Activated CD4-positive, alpha-beta T cell treated with anti-CD3 and anti-CD28 coated beads, Interleukin-10, Interleukin-2, amounts not matched to agents 100 ng/mL and 50 ng/mL, durations not matched to agents 16 hours and 8 hours (primary cell): ENCODE results near the gene WIZ.
A peak's percentile ranks its signal among the peaks of the same experiment; 100 is the strongest.
"Not testable (repeated sequence)": the region's sequence is repeated elsewhere in the genome, so short reads cannot be mapped to it uniquely, and the experiment has no call there.

Experiments used
- DNase-seq: peaks from one replicate; pipeline ENCODE4 v3.0.0-alpha.2; 2020

Gene WIZ, protein sequence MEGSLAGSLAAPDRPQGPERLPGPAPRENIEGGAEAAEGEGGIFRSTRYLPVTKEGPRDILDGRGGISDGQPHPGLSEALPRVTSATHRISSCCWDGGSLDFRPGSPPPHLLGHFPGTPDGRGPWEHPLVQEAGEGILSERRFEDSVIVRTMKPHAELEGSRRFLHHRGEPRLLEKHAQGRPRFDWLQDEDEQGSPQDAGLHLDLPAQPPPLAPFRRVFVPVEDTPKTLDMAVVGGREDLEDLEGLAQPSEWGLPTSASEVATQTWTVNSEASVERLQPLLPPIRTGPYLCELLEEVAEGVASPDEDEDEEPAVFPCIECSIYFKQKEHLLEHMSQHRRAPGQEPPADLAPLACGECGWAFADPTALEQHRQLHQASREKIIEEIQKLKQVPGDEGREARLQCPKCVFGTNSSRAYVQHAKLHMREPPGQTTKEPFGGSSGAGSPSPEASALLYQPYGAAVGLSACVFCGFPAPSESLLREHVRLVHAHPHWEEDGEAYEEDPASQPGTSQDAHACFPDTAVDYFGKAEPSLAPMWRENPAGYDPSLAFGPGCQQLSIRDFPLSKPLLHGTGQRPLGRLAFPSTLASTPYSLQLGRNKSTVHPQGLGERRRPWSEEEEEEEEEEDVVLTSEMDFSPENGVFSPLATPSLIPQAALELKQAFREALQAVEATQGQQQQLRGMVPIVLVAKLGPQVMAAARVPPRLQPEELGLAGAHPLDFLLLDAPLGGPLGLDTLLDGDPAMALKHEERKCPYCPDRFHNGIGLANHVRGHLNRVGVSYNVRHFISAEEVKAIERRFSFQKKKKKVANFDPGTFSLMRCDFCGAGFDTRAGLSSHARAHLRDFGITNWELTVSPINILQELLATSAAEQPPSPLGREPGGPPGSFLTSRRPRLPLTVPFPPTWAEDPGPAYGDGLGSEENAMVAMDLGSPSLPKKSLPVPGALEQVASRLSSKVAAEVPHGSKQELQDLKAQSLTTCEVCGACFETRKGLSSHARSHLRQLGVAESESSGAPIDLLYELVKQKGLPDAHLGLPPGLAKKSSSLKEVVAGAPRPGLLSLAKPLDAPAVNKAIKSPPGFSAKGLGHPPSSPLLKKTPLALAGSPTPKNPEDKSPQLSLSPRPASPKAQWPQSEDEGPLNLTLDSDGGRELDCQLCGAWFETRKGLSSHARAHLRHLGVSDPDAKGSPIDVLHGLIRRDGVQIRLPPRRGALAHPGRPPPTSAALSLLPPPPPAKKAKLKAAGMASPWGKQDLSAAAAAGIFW (N-terminal part only)

GRCh38 chr19:15449620-15450527 lies at the start of gene WIZ:
WIZ (minus strand) TSS chr19:15449956; CDS start chr19:15448307, 1,649 bp downstream.
- DNase-seq, result peak; percentile 84

- DNase-seq, result no peak
Observed at GRCh38 chr19:15498910-15499309, 49.2 kb upstream of the WIZ start.

- DNase-seq, result no peak
Observed at GRCh38 chr19:15498156-15498858, 48.6 kb upstream of the WIZ start.

DNA sequence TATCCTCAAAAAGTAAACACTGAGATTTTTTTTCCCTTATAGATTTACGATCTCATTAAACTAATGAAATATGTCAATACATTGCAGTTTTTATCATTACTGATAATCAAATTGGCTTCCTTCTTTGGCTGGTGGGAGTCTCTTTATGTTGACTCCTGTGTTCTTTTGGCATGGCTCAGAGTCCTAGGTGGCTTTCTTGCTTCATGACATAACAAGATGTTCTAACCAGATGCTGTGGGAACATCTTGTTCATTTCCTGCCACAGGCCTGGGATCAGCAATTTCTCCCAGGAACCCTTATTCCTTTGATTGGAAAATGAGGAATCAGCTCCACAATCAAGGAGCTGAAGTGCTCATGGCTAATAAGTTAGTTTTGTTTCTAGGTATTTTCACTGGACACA lies 45.4 kb upstream of the WIZ start:
- DNase-seq, result no peak

GRCh38 chr19:15488489-15489226 lies 38.9 kb upstream of the WIZ start:
- DNase-seq, result no peak

- no peak for DNase-seq
Observed at GRCh38 chr19:15487038-15487437, 37.3 kb upstream of the WIZ start.

DNA sequence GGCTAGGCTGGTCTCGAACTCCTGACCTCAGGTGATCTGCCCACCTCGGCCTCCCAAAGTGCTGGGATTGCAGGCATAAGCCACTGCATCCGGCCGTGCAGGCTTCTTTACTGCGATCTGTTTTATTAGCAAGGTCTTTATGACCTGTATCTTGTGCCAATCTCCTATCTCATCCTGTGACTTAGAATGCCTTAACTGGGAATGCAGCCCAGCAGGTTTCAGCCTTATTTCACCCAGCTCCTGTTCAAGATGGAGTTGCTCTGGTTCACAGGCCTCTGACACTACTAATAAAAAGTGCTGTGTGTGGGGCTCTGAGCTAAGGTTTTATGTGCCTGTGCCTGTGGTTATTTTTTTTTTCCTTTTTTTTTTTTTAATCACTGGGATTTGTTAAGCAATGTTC lies 36.0 kb upstream of the WIZ start:
- DNase-seq, result not testable (repeated sequence)

DNA sequence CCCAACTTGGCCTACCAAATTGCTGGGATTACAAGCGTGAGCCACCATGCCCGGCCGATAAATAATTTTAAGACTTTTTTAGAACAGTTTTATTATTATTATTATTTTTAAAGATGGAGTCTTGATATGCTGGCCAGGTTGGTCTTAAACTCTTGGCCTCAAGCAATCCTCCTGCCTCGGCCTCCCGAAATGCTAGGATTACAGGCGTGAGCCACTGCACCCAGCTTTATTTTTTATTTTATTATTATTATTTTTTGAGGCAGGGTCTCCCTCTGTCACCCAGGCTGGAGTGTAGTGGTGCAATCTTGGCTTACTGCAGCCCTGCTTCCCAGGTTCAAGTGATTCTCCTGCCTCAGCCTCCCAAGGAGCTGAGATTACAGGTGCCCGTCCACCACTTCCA lies 31.2 kb upstream of the WIZ start:
- not testable (repeated sequence) for DNase-seq

- DNase-seq, result no peak
Observed at GRCh38 chr19:15479391-15480345, 29.9 kb upstream of the WIZ start, which contains the start of gene PGLYRP2. PGLYRP2 (minus strand) TSS chr19:15479501; CDS start chr19:15479371, 130 bp downstream.

DNA sequence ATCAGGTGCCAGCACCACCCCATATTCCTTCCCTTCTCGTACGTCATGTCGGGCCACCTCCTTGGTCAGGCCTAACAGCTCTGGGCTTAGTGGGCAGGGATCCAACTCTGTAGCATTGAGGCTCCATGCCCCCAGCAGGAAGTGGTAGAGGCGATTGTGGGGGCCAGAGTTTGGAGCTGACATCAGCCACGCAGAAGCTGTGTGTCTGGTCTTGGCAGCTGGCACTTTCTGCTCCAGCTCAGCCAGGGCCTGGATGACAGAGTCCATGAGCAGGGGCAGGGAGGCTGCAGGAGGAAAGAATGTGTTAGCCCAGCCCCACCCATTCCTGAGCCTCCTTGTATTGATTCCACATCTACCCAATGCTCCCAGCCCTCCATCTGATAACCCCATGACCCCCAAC lies 26.6 kb upstream of the WIZ start:
- DNase-seq, result no peak

DNA sequence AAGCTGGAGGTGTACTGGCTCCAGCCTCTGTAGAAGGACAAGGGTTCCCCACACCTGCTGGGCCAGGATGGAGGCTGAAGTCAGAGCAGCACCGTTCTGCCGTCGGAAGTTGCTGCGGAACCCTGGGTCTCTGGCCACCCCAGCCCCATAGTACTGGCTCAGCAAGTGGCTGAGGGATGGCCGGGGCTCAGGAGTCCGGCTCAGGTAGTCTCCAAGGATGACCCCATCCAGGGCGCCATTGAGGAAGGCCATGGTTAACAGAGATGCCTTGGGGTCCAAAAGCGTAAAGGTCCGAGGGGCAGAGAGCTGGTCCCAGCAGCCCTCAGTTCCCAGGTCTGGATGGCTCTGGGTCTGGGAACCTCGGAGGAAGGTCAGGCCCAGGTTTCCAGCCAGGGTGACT lies 25.9 kb upstream of the WIZ start:
- DNase-seq, result no peak

- DNase-seq, result no peak
Observed at GRCh38 chr19:15475169-15475568, 25.4 kb upstream of the WIZ start.

GRCh38 chr19:15473821-15474220 lies 24.1 kb upstream of the WIZ start:
- not testable (repeated sequence) for DNase-seq

DNA sequence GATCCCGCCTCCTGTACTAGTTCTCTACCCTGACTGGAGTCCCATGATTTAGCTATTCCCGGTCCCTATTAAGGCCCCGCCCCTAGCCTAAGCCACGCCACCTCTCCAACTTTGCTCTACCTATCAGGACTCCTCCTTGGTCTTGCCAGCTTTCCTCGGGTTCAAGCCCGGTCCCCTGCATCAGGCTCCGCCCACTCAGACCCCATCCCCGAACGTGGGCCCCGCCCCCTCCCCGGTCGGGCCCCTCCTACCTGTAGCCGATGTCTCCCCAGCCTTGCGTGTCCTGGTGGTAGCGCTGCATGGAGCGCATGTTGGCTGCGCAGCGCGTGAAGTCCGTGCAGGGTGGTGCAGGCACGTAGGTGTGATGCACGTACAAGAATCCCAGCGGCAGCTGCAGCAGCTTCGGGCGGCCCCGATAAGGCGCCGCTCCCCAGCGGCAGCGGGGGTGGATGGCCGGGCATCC lies 21.9 kb upstream of the WIZ start:
- no peak for DNase-seq

DNA sequence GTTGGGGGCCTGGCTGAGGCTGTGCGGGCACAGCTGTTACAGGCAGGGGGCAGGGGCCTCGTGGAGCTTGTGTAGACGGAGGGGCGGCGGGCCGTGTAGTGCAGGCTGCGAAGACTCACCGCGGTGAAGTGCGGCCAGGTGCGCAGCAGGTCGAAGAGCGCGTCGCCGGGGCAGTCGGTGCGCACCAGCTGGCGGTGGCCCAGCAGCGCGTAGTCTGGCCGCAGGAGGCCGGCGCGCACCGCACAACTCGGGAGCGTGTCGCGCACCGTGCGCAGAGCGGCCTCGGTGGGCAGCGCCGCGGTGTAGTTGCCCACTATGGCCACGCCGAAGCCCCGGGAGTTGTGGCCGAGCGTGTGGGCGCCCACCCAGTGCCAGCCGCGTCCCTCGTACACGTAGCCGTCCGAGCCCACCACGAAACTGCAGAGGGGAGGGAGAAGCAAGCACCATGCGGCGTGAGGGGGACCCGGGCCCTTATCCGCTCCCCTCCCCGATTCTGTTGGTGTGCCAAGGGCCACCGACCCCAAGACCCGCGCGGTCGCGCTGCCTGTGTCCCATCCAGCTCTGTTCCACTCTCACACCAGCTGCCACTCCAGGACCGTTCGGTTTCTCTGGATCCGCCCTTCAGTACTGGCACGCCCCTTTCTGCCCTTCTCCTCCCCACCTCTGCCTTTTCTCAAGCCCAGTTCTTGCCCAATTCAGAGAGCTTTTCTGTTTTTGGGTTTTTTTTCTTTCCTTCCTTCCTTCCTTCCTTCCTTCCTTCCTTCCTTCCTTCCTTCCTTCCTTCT lies 19.9 kb upstream of the WIZ start:
- peak; percentile 30 for DNase-seq

DNA sequence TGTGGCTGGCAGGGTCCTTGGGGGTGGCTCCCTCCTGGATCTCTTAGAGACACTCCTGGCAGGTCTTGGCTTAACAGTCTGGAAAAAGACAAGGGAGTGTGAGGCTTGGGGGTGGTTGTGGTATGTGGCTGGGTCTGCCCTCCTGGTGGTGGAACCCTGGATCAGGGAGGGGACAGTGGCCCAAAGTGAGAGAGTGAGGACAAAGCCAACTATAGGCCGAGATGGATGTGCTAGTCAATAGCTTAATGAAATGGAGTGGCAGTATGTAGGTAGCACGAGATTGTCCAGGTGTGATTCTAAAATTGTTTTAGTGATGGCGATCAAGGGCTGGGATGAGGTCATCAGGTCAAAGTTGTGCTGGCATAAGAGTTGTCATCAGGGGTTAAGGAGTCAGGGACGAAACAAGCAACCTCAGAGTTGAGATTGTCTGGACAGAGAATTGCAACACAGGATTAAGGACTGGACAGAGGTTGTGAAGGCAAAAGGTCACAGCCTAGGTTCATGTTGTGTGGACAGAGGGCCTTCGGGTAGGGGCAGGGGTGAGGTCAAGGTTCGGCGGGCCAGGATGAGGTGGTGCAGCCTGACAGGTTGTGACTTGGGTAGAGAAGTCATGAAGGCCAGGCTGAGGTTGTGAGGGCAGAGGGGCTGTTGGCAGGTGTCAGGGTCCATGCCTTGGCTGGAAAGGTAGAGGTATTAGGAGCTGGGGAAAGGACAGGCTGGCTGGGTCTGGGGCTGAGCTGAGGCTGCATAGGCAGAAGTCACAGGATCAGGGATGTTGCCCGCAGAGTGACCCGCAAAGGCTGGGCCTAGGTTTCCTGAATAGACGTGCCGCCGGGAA lies 19.1 kb upstream of the WIZ start:
- no peak for DNase-seq

DNA sequence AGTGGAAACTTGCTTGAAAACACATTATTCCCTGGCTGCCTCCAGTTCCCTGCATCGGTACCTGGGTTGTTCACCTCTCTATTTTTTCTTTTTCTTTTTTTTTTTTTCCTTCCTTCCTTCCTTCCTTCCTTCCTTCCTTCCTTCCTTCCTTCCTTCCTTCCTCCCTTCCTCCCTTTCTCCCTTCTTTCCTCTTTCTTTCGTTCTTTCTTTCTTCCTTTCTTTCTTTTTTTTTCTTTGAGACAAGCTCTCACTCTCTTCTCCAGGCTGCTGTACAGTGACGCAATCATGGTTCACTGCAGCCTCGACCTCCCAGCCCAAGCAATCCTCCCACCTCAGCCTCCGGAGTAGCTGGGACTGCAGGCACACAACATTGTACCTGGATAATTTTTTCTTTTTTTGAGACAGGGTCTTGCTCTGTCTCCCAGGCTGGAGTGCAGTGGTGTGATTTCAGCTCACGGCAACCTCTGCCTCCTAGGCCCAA lies 18.0 kb upstream of the WIZ start:
- no peak for DNase-seq
